ENCODE data around the gene RPAP3. TPM values are rescaled to one million over a fixed set of nuclear protein-coding genes. Genes with fewer than 3 reads are reported as not detected.

The RPAP3 gene
- total and polyA plus RNA-seq, 2 experiments from 2014 or later, result 31.4 to 69.9 TPM

DNA sequence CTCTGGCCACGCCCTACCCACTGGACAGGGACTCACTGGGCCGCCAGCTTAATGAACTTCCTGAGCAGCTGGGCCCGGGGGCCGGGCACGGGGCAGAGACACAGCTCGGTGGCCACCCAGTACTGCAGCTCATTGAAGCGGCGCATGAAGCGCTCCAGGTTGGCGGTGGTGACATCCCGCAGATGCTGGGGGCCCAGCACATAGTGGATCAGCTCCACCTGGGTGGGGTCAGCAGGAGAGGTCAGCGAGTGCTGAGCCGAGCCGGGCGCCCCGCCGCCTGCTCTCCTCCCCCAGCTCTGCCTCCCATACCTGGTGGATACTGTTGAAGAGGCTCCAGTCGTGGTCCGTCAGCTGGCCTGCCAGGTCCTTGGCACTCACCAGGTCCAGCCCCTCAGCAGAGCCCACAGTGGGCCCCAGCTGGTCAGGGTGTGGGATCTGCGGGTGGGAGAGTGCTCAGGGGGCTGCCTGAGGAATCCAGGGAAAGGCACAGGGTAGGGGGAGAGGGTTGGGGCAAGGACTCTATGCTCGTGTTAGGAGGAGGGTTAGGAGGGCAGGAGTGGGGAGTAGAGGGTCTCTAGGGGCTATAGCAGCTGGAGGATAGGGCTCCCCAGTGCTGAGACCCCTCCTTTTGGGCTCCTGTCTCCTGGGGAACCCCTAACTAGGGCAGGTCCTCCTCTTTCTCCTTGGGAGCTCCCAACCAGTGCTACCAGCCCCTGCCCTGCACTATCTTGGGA, 34.9 kb upstream of the RPAP3 start:
- TF ChIP-seq, protein P1, sequence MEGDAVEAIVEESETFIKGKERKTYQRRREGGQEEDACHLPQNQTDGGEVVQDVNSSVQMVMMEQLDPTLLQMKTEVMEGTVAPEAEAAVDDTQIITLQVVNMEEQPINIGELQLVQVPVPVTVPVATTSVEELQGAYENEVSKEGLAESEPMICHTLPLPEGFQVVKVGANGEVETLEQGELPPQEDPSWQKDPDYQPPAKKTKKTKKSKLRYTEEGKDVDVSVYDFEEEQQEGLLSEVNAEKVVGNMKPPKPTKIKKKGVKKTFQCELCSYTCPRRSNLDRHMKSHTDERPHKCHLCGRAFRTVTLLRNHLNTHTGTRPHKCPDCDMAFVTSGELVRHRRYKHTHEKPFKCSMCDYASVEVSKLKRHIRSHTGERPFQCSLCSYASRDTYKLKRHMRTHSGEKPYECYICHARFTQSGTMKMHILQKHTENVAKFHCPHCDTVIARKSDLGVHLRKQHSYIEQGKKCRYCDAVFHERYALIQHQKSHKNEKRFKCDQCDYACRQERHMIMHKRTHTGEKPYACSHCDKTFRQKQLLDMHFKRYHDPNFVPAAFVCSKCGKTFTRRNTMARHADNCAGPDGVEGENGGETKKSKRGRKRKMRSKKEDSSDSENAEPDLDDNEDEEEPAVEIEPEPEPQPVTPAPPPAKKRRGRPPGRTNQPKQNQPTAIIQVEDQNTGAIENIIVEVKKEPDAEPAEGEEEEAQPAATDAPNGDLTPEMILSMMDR (conservative IDR thresholded peaks at IDR 0.05; ENCODE audit: low read depth in 2 of 2), result no peak
- TF ChIP-seq EZH2phosphoT487 (IDR thresholded peaks at IDR 0.05; ENCODE audit: unreplicated experiment), result no peak
- H3K4me1 ChIP-seq (ENCODE audit: insufficient read depth), result 0 out of 2 replicates have a peak, but pooled peaks cover 4% of the 10 kb centered on the region
- H3K4me3 ChIP-seq, result no peak overlapping the region
- H3K4me2 ChIP-seq, result no peak overlapping the region
- Mint-ChIP-seq H3K9me3 (no peaks in the 10 kb centered on the region; the same call in 2 of the 3 replicates), H3K27me3 (ENCODE audit: insufficient read depth, low read depth, poor library complexity) (peaks cover 20% of the 10 kb centered on the region), H3K36me3 (ENCODE audit: low read depth) (no peaks in the 10 kb centered on the region; the same call in 2 of the 3 replicates), H3K27ac (no peak overlapping the region), H3K4me1 (peaks cover 37% of the 10 kb centered on the region), H3K4me3 (no peak overlapping the region)
- no peak overlapping the region for H2AFZ ChIP-seq
- H3K27ac ChIP-seq (ENCODE audit: low read depth), result no peak overlapping the region
- H3K36me3 ChIP-seq (ENCODE audit: insufficient read depth), result no peaks in the 10 kb centered on the region
- DNase-seq (ENCODE audit: low spot score), result no peak
- ATAC-seq, result no peak
- H4K20me1 ChIP-seq (replicated peaks; ENCODE audit: insufficient read depth), result no peaks in the 10 kb centered on the region
- H3K79me2 ChIP-seq (replicated peaks; ENCODE audit: insufficient read depth), result no peaks in the 10 kb centered on the region
- no peaks in the 10 kb centered on the region for H3F3A ChIP-seq (replicated peaks; ENCODE audit: low read depth)
- H3K27me3 ChIP-seq (ENCODE audit: insufficient read depth), result no peaks in the 10 kb centered on the region
- no peaks in the 10 kb centered on the region for H3K9me2 ChIP-seq (ENCODE audit: insufficient read depth)

DNA sequence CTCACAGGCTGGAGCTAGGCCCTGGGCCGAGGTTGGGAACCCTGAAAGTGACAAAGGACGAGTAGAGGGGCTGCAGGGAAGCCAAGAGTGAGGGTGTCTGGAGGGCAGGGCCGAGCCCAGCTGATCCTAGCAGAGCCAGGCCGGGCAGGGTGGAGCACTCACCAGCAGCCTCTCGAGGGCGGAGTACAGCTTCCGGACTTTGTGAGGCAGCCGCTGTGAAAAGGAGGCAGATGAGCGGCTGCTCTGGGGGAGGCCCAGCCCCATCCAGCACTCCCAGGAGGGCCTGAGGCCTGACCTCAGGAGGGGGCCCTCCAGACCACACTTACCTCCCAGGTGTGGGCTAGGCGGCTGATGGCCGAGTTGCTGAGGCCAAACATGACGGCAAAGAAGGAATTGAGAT, 34.1 kb upstream of the RPAP3 start:
- Histone ChIP-seq H3K4me2 (no peak overlapping the region), H3K27me3 (ENCODE audit: insufficient read depth) (no peaks in the 10 kb centered on the region), H3K27ac (ENCODE audit: low read depth) (no peak overlapping the region), H3F3A (replicated peaks; ENCODE audit: low read depth) (no peaks in the 10 kb centered on the region), H3K79me2 (replicated peaks; ENCODE audit: insufficient read depth) (no peaks in the 10 kb centered on the region), H3K4me1 (ENCODE audit: insufficient read depth) (peaks cover 10% of the 10 kb centered on the region; the same call in 1 of the 2 replicates), H2AFZ (no peak overlapping the region), H3K9me2 (ENCODE audit: insufficient read depth) (no peaks in the 10 kb centered on the region), H3K4me3 (no peak overlapping the region), H4K20me1 (replicated peaks; ENCODE audit: insufficient read depth) (no peaks in the 10 kb centered on the region), H3K36me3 (ENCODE audit: insufficient read depth) (no peaks in the 10 kb centered on the region)
- Mint-ChIP-seq H3K4me3 (no peak overlapping the region), H3K9me3 (no peaks in the 10 kb centered on the region; the same call in 2 of the 3 replicates), H3K36me3 (ENCODE audit: low read depth) (no peaks in the 10 kb centered on the region; the same call in 2 of the 3 replicates), H3K27me3 (ENCODE audit: insufficient read depth, low read depth, poor library complexity) (peaks cover 17% of the 10 kb centered on the region), H3K27ac (no peak overlapping the region), H3K4me1 (peaks cover 37% of the 10 kb centered on the region)
- TF ChIP-seq JUNB (IDR thresholded peaks at IDR 0.05; ENCODE audit: unreplicated experiment) (no peak), EZH2phosphoT487 (IDR thresholded peaks at IDR 0.05; ENCODE audit: unreplicated experiment) (no peak), EZH2 (IDR thresholded peaks at IDR 0.05; ENCODE audit: low read depth, unreplicated experiment) (no peak), POLR2AphosphoS5 (IDR thresholded peaks at IDR 0.05; ENCODE audit: low read depth) (no peak), ZNF114 (CRISPR knock-in tag; IDR thresholded peaks at IDR 0.05) (no peak), CREB1 (CRISPR knock-in tag; IDR thresholded peaks at IDR 0.05; ENCODE audit: low read depth) (no peak)
- TF ChIP-seq, protein P2, sequence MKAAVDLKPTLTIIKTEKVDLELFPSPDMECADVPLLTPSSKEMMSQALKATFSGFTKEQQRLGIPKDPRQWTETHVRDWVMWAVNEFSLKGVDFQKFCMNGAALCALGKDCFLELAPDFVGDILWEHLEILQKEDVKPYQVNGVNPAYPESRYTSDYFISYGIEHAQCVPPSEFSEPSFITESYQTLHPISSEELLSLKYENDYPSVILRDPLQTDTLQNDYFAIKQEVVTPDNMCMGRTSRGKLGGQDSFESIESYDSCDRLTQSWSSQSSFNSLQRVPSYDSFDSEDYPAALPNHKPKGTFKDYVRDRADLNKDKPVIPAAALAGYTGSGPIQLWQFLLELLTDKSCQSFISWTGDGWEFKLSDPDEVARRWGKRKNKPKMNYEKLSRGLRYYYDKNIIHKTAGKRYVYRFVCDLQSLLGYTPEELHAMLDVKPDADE (IDR thresholded peaks at IDR 0.05), result no peak
- ATAC-seq, result no peak
- DNase-seq (ENCODE audit: low spot score), result no peak

Data from GM23338 (cell line).